Mesenchymal stem cell (in vitro differentiated cells and primary cell): ENCODE results near the gene SGIP1.

Experiments
- DNase-seq: peaks from one replicate; pipeline ENCODE4 v3.0.0-alpha.2; 2013
- H2AFZ ChIP-seq: one replicate; pipeline ENCODE4 v1.6.1; 2013; ENCODE audit warnings: low read depth, mild to moderate bottlenecking, control low read depth, inconsistent platforms, low read length, moderate library complexity
- H2AK5ac ChIP-seq: 2 replicates; pipeline ENCODE4 v1.6.1; 2013; ENCODE audit warnings: low read length, moderate library complexity, mild to moderate bottlenecking, inconsistent platforms; ENCODE audit not compliant: severe bottlenecking
- H2BK120ac ChIP-seq: one replicate; pipeline ENCODE4 v1.6.1; 2013; ENCODE audit warnings: low read depth, mild to moderate bottlenecking, inconsistent platforms, low read length, moderate library complexity
- H2BK12ac ChIP-seq, 2 experiments: one replicate each; pipeline ENCODE4 v1.6.1; 2013; ENCODE audit warnings: inconsistent platforms in 2 of 2, low read length in 2 of 2, mild to moderate bottlenecking in 2 of 2, moderate library complexity in 2 of 2, control low read depth in 1 of 2
- H2BK15ac ChIP-seq: one replicate; pipeline ENCODE4 v1.6.1; 2013; ENCODE audit warnings: mild to moderate bottlenecking, low read depth, inconsistent platforms; ENCODE audit not compliant: poor library complexity, severe bottlenecking
- H2BK5ac ChIP-seq: 2 replicates; pipeline ENCODE4 v1.6.1; 2013; ENCODE audit warnings: low read depth, mild to moderate bottlenecking, low read length, control low read depth, inconsistent platforms; ENCODE audit not compliant: poor library complexity, severe bottlenecking
- H3K14ac ChIP-seq, 2 experiments: one replicate each; pipeline ENCODE4 v1.6.1; 2013; ENCODE audit warnings: inconsistent platforms in 2 of 2, low read length in 2 of 2, control low read depth in 1 of 2, mild to moderate bottlenecking in 1 of 2, moderate library complexity in 1 of 2
- H3K18ac ChIP-seq, 2 experiments: one replicate each; pipeline ENCODE4 v1.6.1; 2013; ENCODE audit warnings: inconsistent platforms in 2 of 2, low read length in 2 of 2, control low read depth in 1 of 2, low read depth in 1 of 2, mild to moderate bottlenecking in 1 of 2
- H3K23ac ChIP-seq, 2 experiments: one replicate each; pipeline ENCODE4 v1.6.1; 2013; ENCODE audit warnings: inconsistent platforms in 2 of 2, low read length in 2 of 2, mild to moderate bottlenecking in 2 of 2, moderate library complexity in 2 of 2, control low read depth in 1 of 2
- H3K27ac ChIP-seq: 2 replicates; pipeline ENCODE4 v1.5.1; 2013; ENCODE audit warnings: mild to moderate bottlenecking, moderate library complexity, low read length, control low read depth, inconsistent platforms; ENCODE audit not compliant: poor library complexity, severe bottlenecking
- H3K27me3 ChIP-seq, 2 experiments: 2 replicates each; pipeline versions ENCODE4 v1.6.1 to v1.7.0; 2013; ENCODE audit warnings: low read length in 2 of 2, mild to moderate bottlenecking in 2 of 2, moderate library complexity in 2 of 2, control low read depth in 1 of 2, inconsistent platforms in 1 of 2; ENCODE audit not compliant: control insufficient read depth in 1 of 2, insufficient read depth in 1 of 2
- H3K36me3 ChIP-seq, 2 experiments: 2 replicates each; pipeline versions ENCODE4 v1.6.1 to v1.7.0; 2013; ENCODE audit warnings: low read length in 2 of 2, control low read depth in 1 of 2, inconsistent platforms in 1 of 2, low read depth in 1 of 2, mild to moderate bottlenecking in 1 of 2; ENCODE audit not compliant: insufficient read depth in 2 of 2, control insufficient read depth in 1 of 2
- H3K4ac ChIP-seq, 2 experiments: one replicate each; pipeline ENCODE4 v1.6.1; 2013; ENCODE audit warnings: inconsistent platforms in 2 of 2, low read length in 2 of 2, mild to moderate bottlenecking in 2 of 2, moderate library complexity in 2 of 2, control low read depth in 1 of 2, low read depth in 1 of 2
- H3K4me1 ChIP-seq: 2 replicates; pipeline ENCODE4 v1.6.1; 2013; ENCODE audit warnings: low read depth, low read length, control low read depth; ENCODE audit not compliant: control insufficient read depth, insufficient read depth
- H3K4me2 ChIP-seq: 2 replicates; pipeline ENCODE4 v1.6.1; 2013; ENCODE audit warnings: low read length, mild to moderate bottlenecking, inconsistent platforms; ENCODE audit not compliant: poor library complexity, severe bottlenecking
- H3K4me3 ChIP-seq, 2 experiments: 2 replicates each; pipeline versions ENCODE4 v1.5.1 to v1.7.0; 2013; ENCODE audit warnings: low read length in 2 of 2, mild to moderate bottlenecking in 2 of 2, control low read depth in 1 of 2, low read depth in 1 of 2; ENCODE audit not compliant: insufficient read depth in 1 of 2
- H3K79me1 ChIP-seq: replicated peaks from 2 replicates; pipeline ENCODE4 v1.6.1; 2013; ENCODE audit warnings: mild to moderate bottlenecking, control low read depth, low read length, inconsistent platforms; ENCODE audit not compliant: poor library complexity, severe bottlenecking
- H3K9ac ChIP-seq: 2 replicates; pipeline ENCODE4 v1.7.0; 2013; ENCODE audit warnings: mild to moderate bottlenecking, low read length, moderate library complexity
- H3K9me3 ChIP-seq: 2 replicates; pipeline ENCODE4 v1.7.0; 2013; ENCODE audit warnings: mild to moderate bottlenecking, low read length; ENCODE audit not compliant: control insufficient read depth
- H4K8ac ChIP-seq: one replicate; pipeline ENCODE4 v1.6.1; 2013; ENCODE audit warnings: inconsistent platforms, mild to moderate bottlenecking, low read length, moderate library complexity
- H4K91ac ChIP-seq: one replicate; pipeline ENCODE4 v1.6.1; 2013; ENCODE audit warnings: mild to moderate bottlenecking, low read length, inconsistent platforms
- WGBS: methylation state at CpG from one replicate; pipeline ENCODE4 v1.1.7; 2013; ENCODE audit warnings: mixed read lengths; 5-methylcytosine and 5-hydroxymethylcytosine counted together

Gene SGIP1

DNA sequence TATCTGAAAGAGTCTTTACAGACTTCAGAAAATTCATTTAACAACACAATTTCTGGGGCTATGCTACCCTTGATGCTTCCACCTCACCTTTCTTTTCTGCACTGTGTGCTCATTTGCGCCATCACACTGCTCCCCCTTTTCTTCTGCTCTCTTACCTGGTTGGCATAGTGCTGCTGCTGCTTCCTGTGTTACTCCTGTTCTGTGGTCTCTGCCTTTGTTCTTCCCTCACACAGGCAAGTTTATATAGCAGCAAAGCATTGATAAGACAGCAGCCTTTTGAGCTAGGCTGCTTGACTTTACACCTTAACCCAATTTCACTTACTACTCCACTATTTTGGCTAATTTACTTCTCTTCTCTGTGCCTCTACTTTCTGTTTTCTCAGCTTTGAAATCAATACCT, 18.3 kb downstream of the SGIP1 start:
- peaks cover 26% of the 10 kb centered on the region for H3K79me1 ChIP-seq
- H3K9me3 ChIP-seq = no peaks in the 10 kb centered on the region
- no peak overlapping the region for H2BK120ac ChIP-seq
- no peak overlapping the region for H2AK5ac ChIP-seq
- no peak overlapping the region for H3K23ac ChIP-seq
- DNase-seq = no peak
- 98% methylated on average over 1 of the region's 1 CpG for WGBS
- no peak overlapping the region for H2AFZ ChIP-seq
- no peak overlapping the region for H3K4me2 ChIP-seq
- peak overlapping the region; percentile 94 for H3K18ac ChIP-seq
- peaks cover 4 to 16% of the 10 kb centered on the region in 2 experiments for H3K36me3 ChIP-seq
- no peak overlapping the region for H3K27ac ChIP-seq
- H3K4me1 ChIP-seq = peaks cover 8% of the 10 kb centered on the region
- H2BK15ac ChIP-seq = no peak overlapping the region
- H2BK5ac ChIP-seq = no peak overlapping the region
- H4K91ac ChIP-seq = peak overlapping the region; percentile 82
- peak overlapping the region; percentile 26 to 100 for H2BK12ac ChIP-seq
- no peak overlapping the region for H3K14ac ChIP-seq
- H3K9ac ChIP-seq = no peak overlapping the region
- H3K4ac ChIP-seq = peak overlapping the region; percentile 82 to 92
- peak overlapping the region; percentile 76 for H4K8ac ChIP-seq
- H3K27me3 ChIP-seq = no peaks in the 10 kb centered on the region
- no peak overlapping the region for H3K4me3 ChIP-seq

DNA sequence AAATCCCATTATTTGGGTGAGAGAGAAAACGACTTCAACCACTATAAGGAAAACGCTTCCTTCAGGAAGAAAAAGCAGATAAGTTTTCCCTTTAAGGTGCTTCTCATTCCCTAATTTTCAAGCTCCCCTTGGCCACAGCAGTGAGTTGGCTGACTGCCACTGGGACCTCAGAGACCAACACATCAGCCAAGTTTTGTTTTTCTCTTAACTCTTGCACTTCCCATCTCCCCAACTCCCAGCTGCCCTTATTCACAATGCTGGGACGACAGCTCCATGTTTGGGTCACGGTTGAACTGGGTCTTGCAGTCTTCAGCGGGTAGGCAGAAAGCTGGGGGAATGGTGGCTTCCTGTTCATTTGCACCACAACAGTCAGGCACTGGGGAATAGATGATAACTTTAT, 18.9 kb downstream of the SGIP1 start:
- peak overlapping the region; percentile 23 for H3K9ac ChIP-seq
- no peak overlapping the region for H2BK120ac ChIP-seq
- no peak overlapping the region for H3K4me3 ChIP-seq
- no peak overlapping the region for H2AK5ac ChIP-seq
- H3K4me1 ChIP-seq = peaks cover 8% of the 10 kb centered on the region
- no peak overlapping the region for H3K23ac ChIP-seq
- peak overlapping the region in 1 of 2 experiments; percentile 71 for H3K4ac ChIP-seq
- no peak overlapping the region for H2AFZ ChIP-seq
- 41% methylated on average over 5 of the region's 5 CpGs for WGBS
- H2BK15ac ChIP-seq = no peak overlapping the region
- peak overlapping the region; percentile 3 to 89 for H3K18ac ChIP-seq
- peaks cover 4 to 11% of the 10 kb centered on the region in 2 experiments for H3K36me3 ChIP-seq
- no peak for DNase-seq
- no peak overlapping the region for H2BK5ac ChIP-seq
- H4K8ac ChIP-seq = peak overlapping the region; percentile 45
- no peak overlapping the region for H3K14ac ChIP-seq
- no peaks in the 10 kb centered on the region for H3K27me3 ChIP-seq
- no peaks in the 10 kb centered on the region for H3K9me3 ChIP-seq
- peak overlapping the region; percentile 34 to 79 for H2BK12ac ChIP-seq
- no peak overlapping the region for H3K4me2 ChIP-seq
- peak overlapping the region; percentile 5 for H4K91ac ChIP-seq
- H3K27ac ChIP-seq = no peak overlapping the region
- H3K79me1 ChIP-seq = peaks cover 21% of the 10 kb centered on the region

DNA sequence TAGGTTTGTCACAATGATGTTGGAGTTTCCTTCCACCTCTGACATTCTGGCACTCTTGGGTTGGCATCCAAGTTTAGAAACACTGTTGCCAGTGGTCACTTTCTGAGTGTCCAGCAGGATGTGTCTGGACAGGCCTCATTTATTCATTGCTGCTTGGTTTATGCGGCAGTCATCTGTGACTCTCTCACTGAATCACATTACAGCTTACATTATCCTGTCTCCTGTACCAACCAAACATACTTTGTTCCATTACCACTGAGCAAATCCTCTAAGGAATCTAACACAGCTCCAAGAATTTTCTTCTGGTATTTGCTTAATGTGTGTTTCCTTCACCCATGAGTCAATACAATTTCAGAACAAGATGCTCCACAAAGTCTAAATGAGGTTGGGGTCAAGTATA, 19.9 kb downstream of the SGIP1 start:
- Histone ChIP-seq H2BK120ac (no peak overlapping the region), H3K18ac (peak overlapping the region in 1 of 2 experiments; percentile 78), H3K4ac (no peak overlapping the region), H2AFZ (no peak overlapping the region), H3K36me3 (peaks cover 4 to 9% of the 10 kb centered on the region in 2 experiments), H3K23ac (no peak overlapping the region), H3K4me2 (no peak overlapping the region), H3K9ac (peak overlapping the region; percentile 52), H3K14ac (no peak overlapping the region), H4K91ac (no peak overlapping the region), H2AK5ac (no peak overlapping the region), H3K9me3 (no peaks in the 10 kb centered on the region), H3K4me1 (peaks cover 8% of the 10 kb centered on the region), H2BK15ac (no peak overlapping the region), H3K4me3 (no peak overlapping the region), H2BK12ac (peak overlapping the region in 1 of 2 experiments; percentile 77), H3K79me1 (peaks cover 19% of the 10 kb centered on the region), H4K8ac (peak overlapping the region; percentile 45), H3K27ac (peak overlapping the region; percentile 9), H3K27me3 (no peaks in the 10 kb centered on the region), H2BK5ac (no peak overlapping the region)
- peak; percentile 90 for DNase-seq
- WGBS = 3% methylated on average over 1 of the region's 1 CpG

GRCh38 chr1:66556161-66556611, 22.2 kb downstream of the SGIP1 start:
- Histone ChIP-seq H3K18ac (peak overlapping the region; percentile 13 to 85), H3K23ac (no peak overlapping the region), H3K4me2 (peak overlapping the region; percentile 17), H2BK120ac (peak overlapping the region; percentile 77), H3K79me1 (peaks cover 23% of the 10 kb centered on the region), H3K4me1 (peaks cover 8% of the 10 kb centered on the region), H2AK5ac (peak overlapping the region; percentile 67), H2BK12ac (peak overlapping the region; percentile 95), H2BK15ac (no peak overlapping the region), H3K36me3 (peaks cover 4 to 12% of the 10 kb centered on the region in 2 experiments), H3K9me3 (no peaks in the 10 kb centered on the region), H4K8ac (peak overlapping the region; percentile 59), H2BK5ac (no peak overlapping the region), H3K4ac (peak overlapping the region; percentile 83 to 85), H2AFZ (no peak overlapping the region), H3K9ac (no peak overlapping the region), H3K14ac (no peak overlapping the region), H3K27me3 (no peaks in the 10 kb centered on the region), H4K91ac (peak overlapping the region; percentile 30), H3K27ac (peak overlapping the region; percentile 33), H3K4me3 (no peak overlapping the region)
- 87% methylated on average over 7 of the region's 7 CpGs for WGBS
- no peak for DNase-seq
